HCT116 (cell line): ENCODE measurements around the gene ADNP. TPM values are rescaled to one million over a fixed set of nuclear protein-coding genes. Genes with fewer than 3 reads are reported as not detected.

Experiments used
- ATAC-seq: fragments of 200-7000 bp; cut with Tn5 transposase; 2 replicates; pipeline ENCODE4 v1.9.1; 2020; ENCODE audit warnings: mild to moderate bottlenecking, moderate library complexity
- BruUV-seq: library from RNA; stranded (reverse); fragments of 400-500 nt; replicated peaks from 2 replicates; lab custom pipeline; 2021; lab: Mats Ljungman, UMichigan
- CTCF ChIA-PET: fragments of 300-600 bp; sonication (Branson Sonifier 250); formaldehyde crosslinking; loops from one replicate; lab custom pipeline; 2021; ENCODE audit warnings: antibody characterized with exemption; lab: Charles Lee
- POLR2A ChIA-PET: fragments of 300-600, 350-600 bp; sonication (Branson Sonifier 250); formaldehyde crosslinking; loops from one replicate; lab custom pipeline; 2021; ENCODE audit warnings: antibody characterized with exemption; lab: Charles Lee
- RAD21 ChIA-PET, 2 experiments: fragments of 300-600 bp; sonication (Branson Sonifier 250); formaldehyde crosslinking; loops; one replicate each; lab custom pipeline; 2023; ENCODE audit warnings: low total read pairs in 2 of 2; ENCODE audit not compliant: uncharacterized antibody in 2 of 2, unreplicated experiment in 2 of 2, low non-redundant PET in 1 of 2; lab: Charles Lee
- DNase-seq: peaks from one replicate; pipeline ENCODE4 v3.0.0-alpha.2; 2010; ENCODE audit warnings: low read depth, low spot score
- H2AFZ ChIP-seq: fragments of 200-600 bp; shearing (Covaris generic), sonication (generic); 2 replicates; pipeline ENCODE4 v1.6.1; 2017; ENCODE audit warnings: low read depth, mixed run types, mixed read lengths, antibody characterized with exemption, low read length; ENCODE audit not compliant: poor library complexity, severe bottlenecking
- H3K27ac ChIP-seq: 2 replicates; pipeline ENCODE4 v1.5.1; 2012; ENCODE audit warnings: low read depth, low read length
- H3K27me3 ChIP-seq: fragments of 200-600 bp; sonication (generic); 2 replicates; pipeline ENCODE4 v1.6.1; 2016; ENCODE audit warnings: mixed run types, low read length, mixed read lengths; ENCODE audit not compliant: insufficient read depth
- H3K36me3 ChIP-seq, 2 experiments: fragments of 200-500 bp in 1 of 2; fragments of 200-600 bp in 1 of 2; sonication (Bioruptor generic) in 1 of 2; sonication (generic) in 1 of 2; 2 replicates each; pipeline versions ENCODE4 v1.5.1 to v1.6.1; 2014 to 2016; ENCODE audit warnings: low read length in 2 of 2, inconsistent platforms in 1 of 2, mixed read lengths in 1 of 2, mixed run types in 1 of 2; ENCODE audit not compliant: insufficient read depth in 2 of 2, control insufficient read depth in 1 of 2
- H3K4me1 ChIP-seq, 2 experiments: fragments of 200-600 bp in 1 of 2; sonication (generic) in 1 of 2; 2 replicates each; pipeline versions ENCODE4 v1.5.1 to v1.6.1; 2012 to 2017; ENCODE audit warnings: low read length in 2 of 2, inconsistent platforms in 1 of 2, mild to moderate bottlenecking in 1 of 2, mixed read lengths in 1 of 2, mixed run types in 1 of 2, moderate library complexity in 1 of 2; ENCODE audit not compliant: insufficient read depth in 2 of 2, control insufficient read depth in 1 of 2
- H3K4me2 ChIP-seq: fragments of 200-600 bp; sonication (generic); 2 replicates; pipeline ENCODE4 v1.6.1; 2017; ENCODE audit warnings: mixed run types, low read length, mixed read lengths
- H3K4me3 ChIP-seq, 2 experiments: fragments of 200-600 bp in 1 of 2; sonication (generic) in 1 of 2; replicated peaks in 1 of 2; 2 replicates each; pipeline ENCODE4 v1.5.1; 2011 to 2016; ENCODE audit warnings: low read length in 2 of 2, control low read depth in 1 of 2, low read depth in 1 of 2, mild to moderate bottlenecking in 1 of 2, mixed read lengths in 1 of 2, mixed run types in 1 of 2
- H3K79me2 ChIP-seq: fragments of 200-600 bp; sonication (generic); 2 replicates; pipeline ENCODE4 v1.6.1; 2017; ENCODE audit warnings: mild to moderate bottlenecking, mixed run types, low read length, moderate library complexity, mixed read lengths; ENCODE audit not compliant: insufficient read depth
- H3K9ac ChIP-seq: fragments of 200-600 bp; sonication (generic); 2 replicates; pipeline ENCODE4 v1.6.1; 2016; ENCODE audit warnings: low read length, mixed read lengths
- H3K9me2 ChIP-seq: fragments of 200-600 bp; sonication (generic), shearing (Covaris generic); 2 replicates; pipeline ENCODE4 v1.6.1; 2017; ENCODE audit warnings: mixed run types, mild to moderate bottlenecking, moderate library complexity; ENCODE audit not compliant: insufficient read depth
- H3K9me3 ChIP-seq, 2 experiments: fragments of 200-500 bp in 1 of 2; fragments of 200-600 bp in 1 of 2; sonication (Bioruptor generic) in 1 of 2; sonication (generic) in 1 of 2; 2 replicates each; pipeline ENCODE4 v1.6.1; 2014 to 2017; ENCODE audit warnings: low read length in 2 of 2, mixed read lengths in 2 of 2, inconsistent platforms in 1 of 2, low read depth in 1 of 2, mild to moderate bottlenecking in 1 of 2, mixed run types in 1 of 2, moderate library complexity in 1 of 2; ENCODE audit not compliant: control insufficient read depth in 1 of 2, insufficient read depth in 1 of 2
- H4K20me1 ChIP-seq: fragments of 200-600 bp; sonication (generic), shearing (Covaris generic); 2 replicates; pipeline ENCODE4 v1.6.1; 2017; ENCODE audit warnings: mixed run types, mild to moderate bottlenecking, moderate library complexity; ENCODE audit not compliant: insufficient read depth
- CEBPB ChIP-seq: IDR thresholded peaks from 2 replicates; pipeline ENCODE4 v1.6.1; 2012; ENCODE audit warnings: low read depth
- EZH2 ChIP-seq: fragments of 200-600 bp; sonication (generic); IDR thresholded peaks from 2 replicates; pipeline ENCODE4 v1.6.1; 2017; ENCODE audit warnings: antibody characterized with exemption, mixed run types
- JUND ChIP-seq: IDR thresholded peaks from 2 replicates; pipeline ENCODE4 v1.6.1; 2012
- POLR2AphosphoS5 ChIP-seq: IDR thresholded peaks from 2 replicates; pipeline ENCODE4 v1.6.1; 2011; ENCODE audit warnings: mild to moderate bottlenecking, low read depth, low read length, moderate library complexity
- RAD21 ChIP-seq: IDR thresholded peaks from 2 replicates; pipeline ENCODE4 v1.6.1; 2012; ENCODE audit warnings: low read depth, mild to moderate bottlenecking
- SRF ChIP-seq: IDR thresholded peaks from 2 replicates; pipeline ENCODE4 v1.6.1; 2012; ENCODE audit warnings: low read depth
- TCF7L2 ChIP-seq: IDR thresholded peaks from 2 replicates; pipeline ENCODE4 v1.7.0; 2011; ENCODE audit warnings: borderline replicate concordance, inconsistent platforms; ENCODE audit not compliant: insufficient read depth, insufficient read length; ENCODE audit errors: extremely low read depth
- ZFX ChIP-seq: fragments of 450-650 bp; IDR thresholded peaks from 2 replicates; pipeline ENCODE4 v1.6.1; 2017
- ZNF274 ChIP-seq: fragments of 200-500 bp; sonication (Bioruptor generic); IDR thresholded peaks from 2 replicates; pipeline ENCODE4 v1.6.1; 2014; ENCODE audit warnings: mild to moderate bottlenecking, low read depth, low read length, inconsistent platforms
- intact Hi-C: fragments of 100-400 bp; cut with micrococcal nuclease; formaldehyde crosslinking; loops from 2 replicates; pipeline ENCODE4 v1.10.0; 2022
- total RNA-seq: library from RNA; stranded (reverse); gene quantifications from one replicate; pipeline ENCODE4 v1.2.1, GENCODE V29; 2021; ENCODE audit not compliant: unreplicated experiment
- TF ChIP-seq, protein P1 (sequence below), 3 experiments: fragments of 200-600 bp in 1 of 3; sonication (generic) in 1 of 3; IDR thresholded peaks in 2 of 3; conservative IDR thresholded peaks in 1 of 3; 2 replicates each; pipeline ENCODE4 v1.5.1; 2012 to 2017; ENCODE audit warnings: low read depth in 2 of 3, low read length in 2 of 3, antibody characterized with exemption in 1 of 3, borderline replicate concordance in 1 of 3, control low read depth in 1 of 3, mild to moderate bottlenecking in 1 of 3, mixed read lengths in 1 of 3, mixed run types in 1 of 3, moderate library complexity in 1 of 3; ENCODE audit not compliant: insufficient read depth in 1 of 3
- TF ChIP-seq, protein P2 (sequence below): IDR thresholded peaks from 2 replicates; pipeline ENCODE4 v1.6.1; 2012
- TF ChIP-seq, protein P3 (sequence below): IDR thresholded peaks from 2 replicates; pipeline ENCODE4 v1.6.1; 2012

ADNP gene
- total RNA-seq, 1 experiment from 2014 or later = 85.9 TPM

DNA sequence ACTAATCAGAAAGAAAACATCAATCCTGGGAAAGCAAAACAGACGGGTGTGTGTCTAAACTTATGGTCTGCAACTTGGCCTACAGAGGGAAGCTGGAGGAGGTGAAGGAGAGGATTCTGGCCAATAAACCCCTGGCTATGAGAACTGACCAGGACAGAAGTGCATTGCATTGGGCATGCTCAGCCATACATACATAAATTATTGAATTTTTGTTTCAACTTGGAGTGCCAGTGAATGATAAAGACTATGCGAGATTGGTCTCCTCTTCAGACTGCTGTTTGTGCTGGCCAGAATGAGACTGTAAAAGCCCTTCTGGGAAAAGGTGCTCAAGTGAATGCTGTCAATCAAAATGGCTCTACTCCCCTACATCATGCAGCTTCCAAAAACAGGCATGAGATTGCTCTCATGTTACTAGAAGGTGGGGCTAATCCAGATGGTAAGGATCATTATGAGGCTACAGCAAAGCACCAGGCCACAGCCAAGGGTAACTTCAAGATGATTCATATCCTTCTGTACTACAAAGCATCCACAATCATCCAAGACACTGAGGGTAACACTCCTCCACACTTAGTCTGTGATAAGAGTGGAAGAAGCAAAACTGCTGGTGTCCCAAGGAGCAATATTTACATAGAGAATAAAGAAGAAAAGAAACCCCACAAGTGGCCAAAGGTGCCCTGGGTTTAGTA, 17.4 kb downstream of the ADNP start:
- no peak overlapping the region for H2AFZ ChIP-seq
- H3K9ac ChIP-seq = no peak overlapping the region
- no peaks in the 10 kb centered on the region for H3K9me3 ChIP-seq
- H3K9me2 ChIP-seq = no peaks in the 10 kb centered on the region
- H3K36me3 ChIP-seq = peaks cover 10 to 19% of the 10 kb centered on the region in 2 experiments; a peak in 1 of 4 replicates
- CTCF ChIA-PET = interaction anchor here (2.8 kb wide), 1 partner anchor 16 kb away, joined by 9 read pairs; no protein-coding TSS in a partner anchor
- TF ChIP-seq, protein P1, sequence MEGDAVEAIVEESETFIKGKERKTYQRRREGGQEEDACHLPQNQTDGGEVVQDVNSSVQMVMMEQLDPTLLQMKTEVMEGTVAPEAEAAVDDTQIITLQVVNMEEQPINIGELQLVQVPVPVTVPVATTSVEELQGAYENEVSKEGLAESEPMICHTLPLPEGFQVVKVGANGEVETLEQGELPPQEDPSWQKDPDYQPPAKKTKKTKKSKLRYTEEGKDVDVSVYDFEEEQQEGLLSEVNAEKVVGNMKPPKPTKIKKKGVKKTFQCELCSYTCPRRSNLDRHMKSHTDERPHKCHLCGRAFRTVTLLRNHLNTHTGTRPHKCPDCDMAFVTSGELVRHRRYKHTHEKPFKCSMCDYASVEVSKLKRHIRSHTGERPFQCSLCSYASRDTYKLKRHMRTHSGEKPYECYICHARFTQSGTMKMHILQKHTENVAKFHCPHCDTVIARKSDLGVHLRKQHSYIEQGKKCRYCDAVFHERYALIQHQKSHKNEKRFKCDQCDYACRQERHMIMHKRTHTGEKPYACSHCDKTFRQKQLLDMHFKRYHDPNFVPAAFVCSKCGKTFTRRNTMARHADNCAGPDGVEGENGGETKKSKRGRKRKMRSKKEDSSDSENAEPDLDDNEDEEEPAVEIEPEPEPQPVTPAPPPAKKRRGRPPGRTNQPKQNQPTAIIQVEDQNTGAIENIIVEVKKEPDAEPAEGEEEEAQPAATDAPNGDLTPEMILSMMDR (IDR thresholded peaks at IDR 0.05 in 2 of 3, conservative IDR thresholded peaks at IDR 0.05 in 1 of 3; ENCODE audit: borderline replicate concordance in 1 of 3, insufficient read depth in 1 of 3, low read depth in 2 of 3, low read length in 2 of 3) = no peak
- TF ChIP-seq, protein P2, sequence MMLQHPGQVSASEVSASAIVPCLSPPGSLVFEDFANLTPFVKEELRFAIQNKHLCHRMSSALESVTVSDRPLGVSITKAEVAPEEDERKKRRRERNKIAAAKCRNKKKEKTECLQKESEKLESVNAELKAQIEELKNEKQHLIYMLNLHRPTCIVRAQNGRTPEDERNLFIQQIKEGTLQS = no peak
- TF ChIP-seq ZNF274 (no peak), CEBPB (no peak), TCF7L2 (no peak), JUND (no peak), RAD21 (no peak), EZH2 (no peak), SRF (no peak), ZFX (no peak), POLR2AphosphoS5 (no peak)
- TF ChIP-seq, protein P3, sequence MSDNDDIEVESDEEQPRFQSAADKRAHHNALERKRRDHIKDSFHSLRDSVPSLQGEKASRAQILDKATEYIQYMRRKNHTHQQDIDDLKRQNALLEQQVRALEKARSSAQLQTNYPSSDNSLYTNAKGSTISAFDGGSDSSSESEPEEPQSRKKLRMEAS = no peak
- H3K27ac ChIP-seq = no peak overlapping the region
- no peak overlapping the region for H3K4me3 ChIP-seq
- peaks cover 100% of the 10 kb centered on the region for H3K79me2 ChIP-seq
- ATAC-seq (no peak; the same call in 1 of the 2 replicates), DNase-seq (no peak)
- RAD21 ChIA-PET = no interaction called here
- peaks cover 0 to 14% of the 10 kb centered on the region in 2 experiments; a peak in 2 of 4 replicates for H3K4me1 ChIP-seq
- H3K4me2 ChIP-seq = no peak overlapping the region
- H3K27me3 ChIP-seq = no peaks in the 10 kb centered on the region
- peaks cover 61% of the 10 kb centered on the region; the same call in 1 of the 2 replicates for H4K20me1 ChIP-seq
- no TSS peak for BruUV-seq
- POLR2A ChIA-PET = no interaction called here
- intact Hi-C loops = no loop called here
